Stimulated activated naive CD4-positive, alpha-beta T cell (primary cell): ENCODE data around the gene COIL.

Experiments used
- DNase-seq, 6 experiments: peaks; one replicate each; lab custom pipeline; 2025; lab: John Stamatoyannopoulos, UW

The COIL gene

DNA sequence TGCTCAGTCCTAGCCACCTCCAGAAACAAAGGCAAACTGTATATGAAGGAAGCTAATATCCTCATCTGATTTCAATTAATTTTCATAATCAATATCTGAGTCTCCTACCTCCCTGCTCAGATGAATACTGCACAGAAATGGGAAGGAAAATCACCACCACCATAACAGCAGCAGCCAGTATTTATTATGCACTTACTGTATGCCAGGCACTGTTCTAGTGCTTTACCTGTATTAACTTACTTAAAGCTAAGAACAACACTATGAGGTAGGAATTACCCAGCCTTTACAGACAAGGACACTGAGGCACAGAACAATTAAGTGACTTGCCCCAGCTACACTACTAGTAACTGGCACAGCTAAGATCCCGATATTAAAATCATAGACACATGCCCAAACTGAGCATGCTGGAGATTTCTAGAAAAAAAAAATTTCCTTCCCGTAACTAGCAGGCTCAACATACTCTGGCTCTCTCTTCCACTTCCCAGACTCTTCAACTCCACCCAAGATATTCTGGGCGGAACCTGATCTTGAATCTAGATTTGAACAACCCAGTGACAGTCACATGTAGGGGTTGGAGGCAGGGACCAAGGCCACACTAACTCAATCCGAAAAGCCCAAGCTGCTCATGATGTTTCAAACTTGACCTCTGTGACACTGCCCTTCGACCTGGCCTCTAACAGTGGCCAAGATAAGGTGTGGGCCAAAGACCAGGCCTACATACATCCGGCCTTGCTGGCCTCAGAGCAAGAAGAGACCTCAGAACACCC, 50.9 kb downstream of the COIL start:
- DNase-seq = no peak

DNA sequence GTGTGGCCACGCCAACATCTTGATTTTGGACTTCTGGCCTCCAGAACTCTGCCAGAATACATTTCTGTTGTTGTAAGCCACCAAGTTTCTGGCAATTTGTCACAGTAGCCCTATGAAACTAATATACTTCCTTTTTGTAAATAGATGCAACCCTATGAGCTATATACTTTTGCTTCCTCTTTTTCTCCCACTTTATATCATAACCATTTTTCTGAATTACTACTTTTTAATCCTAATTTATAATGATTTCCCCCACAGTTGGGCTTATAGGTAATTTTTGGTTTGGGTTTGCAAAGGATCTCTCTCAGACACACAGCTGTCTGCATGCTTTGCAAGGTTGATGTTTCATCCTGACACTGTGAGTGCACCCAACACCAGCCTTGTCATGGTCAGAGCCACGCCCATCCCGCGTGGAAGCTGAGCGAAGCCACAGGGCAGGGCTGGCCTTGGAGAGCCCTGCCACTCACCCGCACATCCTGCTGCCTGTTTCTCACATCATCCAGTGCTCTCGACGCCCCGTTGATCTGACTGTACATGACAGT, 52.8 kb downstream of the COIL start:
- DNase-seq = no peak

DNA sequence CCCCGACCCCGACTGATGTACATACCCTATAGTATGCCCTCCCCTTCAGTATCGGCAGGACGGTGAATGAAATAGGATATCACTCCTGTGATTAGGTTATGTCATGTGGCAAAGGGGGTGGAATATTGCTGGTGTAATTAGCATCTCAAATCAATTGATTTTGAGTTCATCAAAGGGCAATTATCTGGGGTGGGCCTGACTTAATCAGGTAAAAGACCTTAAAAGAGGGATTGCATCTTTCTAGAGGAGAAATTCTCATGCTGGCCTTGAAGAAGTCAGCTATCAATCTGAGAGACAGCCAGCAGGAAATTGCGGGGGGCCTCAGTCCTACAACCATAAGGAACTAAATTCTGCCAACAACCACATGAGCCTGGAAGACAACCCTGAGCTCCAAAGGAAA, 57.3 kb downstream of the COIL start:
- DNase-seq = no peak

DNA sequence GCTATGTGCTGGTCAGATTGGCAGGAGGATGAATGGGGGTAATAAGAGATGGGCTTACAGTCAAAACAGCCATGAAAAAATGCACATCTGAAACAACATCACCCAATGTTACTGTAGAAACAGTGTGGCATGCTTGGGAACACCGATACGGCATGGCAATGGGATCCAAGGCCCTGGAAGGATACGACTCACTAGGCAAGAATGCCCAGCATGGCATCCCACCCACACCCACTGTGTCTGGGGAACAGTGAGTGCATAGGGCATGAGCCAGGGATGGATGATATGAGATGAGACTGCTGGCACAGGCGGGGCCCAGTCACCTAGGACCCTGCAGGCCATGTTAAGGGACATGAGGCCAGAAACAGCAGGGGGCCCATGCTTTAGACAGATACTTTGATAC, 58.5 kb downstream of the COIL start:
- no peak for DNase-seq

DNA sequence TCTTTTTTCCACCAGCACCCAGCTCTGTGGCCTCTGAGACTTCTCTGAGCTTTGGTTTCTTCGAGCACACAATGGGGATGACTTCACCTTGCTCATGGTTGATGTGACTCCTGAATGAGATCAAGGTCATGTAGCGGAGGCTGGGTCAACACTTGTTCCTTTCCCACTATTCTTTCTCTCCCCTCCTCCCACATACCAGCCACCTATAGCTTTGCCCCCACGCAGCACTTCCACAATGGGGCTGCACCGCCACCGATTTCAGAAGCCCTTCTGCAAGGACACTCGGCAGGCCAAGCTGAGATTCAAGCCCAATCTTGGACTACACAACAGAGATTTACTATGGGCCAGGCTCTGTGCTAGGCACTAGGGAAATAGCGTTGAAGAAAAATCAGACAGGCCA, 61.4 kb downstream of the COIL start:
- no peak for DNase-seq

DNA sequence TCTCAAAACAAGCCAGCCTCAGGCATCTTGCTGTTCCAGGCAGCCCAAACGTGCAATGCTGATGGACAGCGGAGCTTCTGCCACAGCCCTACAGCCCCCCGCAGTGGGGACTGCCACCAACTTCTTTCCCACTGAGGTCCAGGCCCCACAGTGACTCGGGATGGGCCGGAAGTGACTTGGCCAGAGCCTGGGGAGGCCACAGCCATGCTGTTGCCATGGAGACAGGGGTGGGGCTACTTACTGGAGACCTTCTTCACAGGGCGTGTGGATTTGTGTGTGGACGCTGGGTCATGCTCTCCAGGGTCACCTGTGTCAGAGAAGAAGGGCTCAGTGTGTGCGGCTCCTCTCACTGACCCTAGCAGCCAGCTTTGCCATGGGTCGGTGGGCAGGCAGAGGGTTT, 62.0 kb downstream of the COIL start:
- DNase-seq = no peak

DNA sequence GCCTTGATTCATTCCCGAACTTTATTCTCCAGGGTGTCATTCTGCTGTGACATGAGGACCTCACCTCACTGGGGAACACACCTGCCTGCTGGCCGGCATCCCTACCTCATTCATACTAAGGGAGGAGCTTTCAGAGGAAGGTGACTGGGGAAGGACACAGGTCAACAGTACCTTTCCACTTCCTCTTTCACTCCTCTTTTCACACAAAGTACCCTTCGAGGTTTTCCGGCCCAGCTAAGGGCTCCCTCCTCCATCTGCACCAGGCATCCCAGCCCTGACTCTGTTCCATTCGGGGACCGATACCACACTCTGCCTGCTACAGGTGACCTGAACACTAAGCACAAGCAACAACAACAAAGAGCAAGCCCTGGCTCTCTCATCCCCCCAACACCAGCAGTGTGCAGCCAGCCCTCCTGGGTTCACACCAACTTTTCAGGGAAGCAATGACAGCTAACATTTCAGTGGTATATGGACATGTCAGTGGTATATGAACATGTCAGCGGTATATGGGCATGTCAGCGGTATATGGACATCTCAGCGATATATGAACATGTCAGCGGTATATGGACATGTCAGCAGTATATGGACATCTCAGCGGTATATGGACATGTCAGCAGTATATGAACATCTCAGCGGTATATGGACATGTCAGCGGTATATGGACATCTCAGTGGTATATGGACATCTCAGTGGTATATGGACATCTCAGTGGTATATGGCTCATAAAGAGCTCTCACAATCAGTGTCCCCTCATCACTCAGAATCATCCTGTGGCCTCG, 63.0 kb downstream of the COIL start:
- no peak for DNase-seq

DNA sequence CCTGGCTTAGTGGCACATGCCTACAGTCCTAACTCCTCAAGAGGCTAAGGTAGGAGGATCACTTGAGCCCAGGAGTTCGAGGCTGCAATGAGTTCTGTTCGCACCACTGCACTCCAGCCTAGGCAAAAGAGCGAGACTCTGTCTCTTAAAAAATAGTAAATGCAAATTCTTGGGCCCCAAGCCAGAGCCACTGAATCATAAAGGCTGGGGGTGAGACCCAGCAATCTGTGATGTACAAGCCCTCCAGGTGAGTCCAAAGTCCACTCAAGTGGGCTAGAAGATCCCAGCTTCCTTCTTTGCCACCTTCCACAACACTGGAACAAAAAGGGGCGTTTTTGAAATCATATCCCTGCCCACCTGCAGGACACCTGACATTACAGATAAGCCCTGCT, 63.9 kb downstream of the COIL start:
- no peak for DNase-seq

DNA sequence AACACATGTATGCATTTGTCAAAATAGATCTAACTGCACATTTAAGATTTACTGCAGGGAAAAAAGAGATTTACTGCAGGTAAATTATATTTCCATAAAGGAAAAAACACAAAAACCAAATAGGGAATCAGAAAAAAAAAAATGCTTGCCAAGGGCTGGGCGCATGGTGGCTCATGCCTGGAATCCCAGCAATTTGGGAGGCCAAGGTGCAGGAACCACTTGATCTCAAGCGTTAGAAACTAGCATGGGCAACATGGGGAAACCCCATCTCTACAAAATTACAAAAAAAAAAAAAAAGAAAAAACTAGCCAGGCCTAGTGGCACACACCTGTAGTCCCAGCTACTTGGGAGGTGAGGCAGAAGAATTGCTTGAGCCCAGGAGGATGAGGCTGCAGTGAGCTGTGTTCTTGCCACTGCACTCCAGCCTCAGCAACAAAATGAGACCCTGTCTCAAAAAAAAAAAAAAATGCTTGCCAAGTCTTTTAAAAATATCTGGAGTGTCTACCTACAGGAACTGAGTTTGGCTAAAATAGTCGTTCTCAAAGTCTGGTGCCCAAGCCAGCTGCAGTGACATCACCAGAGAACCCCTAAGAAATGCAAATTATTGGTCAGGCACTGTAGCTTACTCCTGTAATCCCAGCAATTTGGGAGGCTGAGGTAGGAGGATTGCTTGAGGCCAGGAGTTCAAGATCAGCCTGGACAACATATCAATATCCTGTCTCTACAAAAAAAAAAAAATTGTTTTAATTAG, 64.5 kb downstream of the COIL start:
- DNase-seq = no peak

DNA sequence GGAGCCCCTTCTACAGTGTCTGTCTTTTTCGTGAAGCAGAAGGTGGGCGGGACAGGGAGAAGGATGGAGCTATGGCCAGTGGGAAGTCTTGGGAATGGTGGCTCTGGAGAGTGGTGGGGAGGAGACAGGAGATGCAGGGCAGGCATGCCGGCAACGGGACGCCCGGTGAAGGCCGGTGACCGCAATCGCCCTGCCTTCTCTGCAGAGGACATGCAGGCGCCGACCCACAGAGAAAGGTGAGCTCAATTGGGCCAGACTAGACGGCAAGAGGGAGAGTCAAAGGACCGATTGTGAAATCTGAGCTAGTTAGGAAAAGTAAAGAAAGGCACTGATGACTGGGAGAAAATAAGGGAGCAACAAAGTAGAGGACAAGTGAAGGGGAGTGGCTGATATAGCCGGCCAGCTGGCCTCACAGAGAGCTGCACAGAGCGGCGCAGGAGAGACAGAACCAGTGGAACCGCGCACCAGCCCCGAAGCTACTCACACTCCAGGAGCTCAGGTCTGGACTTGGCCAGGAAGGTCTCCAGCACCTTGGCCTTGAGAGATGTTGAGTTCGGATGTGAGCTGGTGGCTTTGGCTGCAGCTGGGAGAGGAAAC, 65.9 kb downstream of the COIL start:
- DNase-seq = no peak

DNA sequence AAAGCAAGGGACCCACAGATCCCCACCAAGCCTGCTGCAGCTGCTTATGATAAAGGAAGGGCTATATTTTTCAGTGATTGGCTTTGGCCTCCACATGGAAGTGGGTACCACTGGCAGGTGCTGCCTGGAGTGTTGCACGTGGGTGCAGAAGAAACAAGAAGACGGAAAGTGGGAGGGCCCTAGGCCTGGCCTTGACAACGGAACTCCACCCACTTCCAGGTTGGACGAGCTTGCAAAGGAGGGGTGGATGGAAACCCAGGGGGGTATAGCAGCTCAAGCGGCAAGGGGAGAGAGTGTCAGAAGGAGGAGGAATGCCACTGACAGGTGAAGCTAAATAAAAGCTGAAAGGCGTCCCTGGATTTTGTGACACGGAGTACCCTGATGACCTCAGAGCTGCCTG, 67.3 kb downstream of the COIL start:
- no peak for DNase-seq

DNA sequence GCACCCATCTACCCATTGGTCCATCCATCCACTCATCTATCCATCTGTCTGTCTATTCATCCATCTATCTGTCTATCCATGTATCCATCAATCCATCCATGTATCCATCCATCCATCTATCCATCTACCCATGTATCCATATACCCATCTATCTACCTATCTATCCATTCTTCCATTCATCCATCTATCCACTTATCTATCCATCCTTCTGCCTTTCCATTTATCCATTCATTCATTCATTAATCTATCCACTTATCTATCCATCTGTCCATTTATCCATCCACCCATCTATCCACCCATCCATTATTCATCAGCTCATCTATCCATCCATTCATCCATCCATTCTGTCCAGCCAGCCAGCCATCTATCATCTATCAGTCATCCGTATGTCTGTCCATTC, 68.5 kb downstream of the COIL start:
- no peak for DNase-seq

DNA sequence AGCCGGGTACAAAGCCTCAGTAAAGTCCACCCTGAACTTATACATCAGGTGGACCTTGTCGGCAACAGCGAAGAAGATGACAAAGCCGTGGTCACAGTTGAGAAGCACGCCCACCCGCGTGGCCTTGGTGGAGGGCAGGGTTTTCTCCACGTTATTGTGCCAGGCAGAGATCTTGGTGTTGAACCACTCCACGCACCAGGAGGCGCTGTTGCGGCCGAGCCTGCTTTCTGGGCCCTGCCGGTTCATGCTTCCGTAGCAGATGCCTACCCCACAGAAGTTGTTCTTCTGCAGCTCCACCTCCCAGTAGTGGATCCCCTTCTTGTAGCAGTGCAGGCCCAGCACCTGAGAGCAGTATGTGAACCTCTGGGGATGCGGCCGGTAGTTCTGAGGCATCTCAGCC, 69.1 kb downstream of the COIL start:
- peak; percentile 21 to 56 (median 36) for DNase-seq

DNA sequence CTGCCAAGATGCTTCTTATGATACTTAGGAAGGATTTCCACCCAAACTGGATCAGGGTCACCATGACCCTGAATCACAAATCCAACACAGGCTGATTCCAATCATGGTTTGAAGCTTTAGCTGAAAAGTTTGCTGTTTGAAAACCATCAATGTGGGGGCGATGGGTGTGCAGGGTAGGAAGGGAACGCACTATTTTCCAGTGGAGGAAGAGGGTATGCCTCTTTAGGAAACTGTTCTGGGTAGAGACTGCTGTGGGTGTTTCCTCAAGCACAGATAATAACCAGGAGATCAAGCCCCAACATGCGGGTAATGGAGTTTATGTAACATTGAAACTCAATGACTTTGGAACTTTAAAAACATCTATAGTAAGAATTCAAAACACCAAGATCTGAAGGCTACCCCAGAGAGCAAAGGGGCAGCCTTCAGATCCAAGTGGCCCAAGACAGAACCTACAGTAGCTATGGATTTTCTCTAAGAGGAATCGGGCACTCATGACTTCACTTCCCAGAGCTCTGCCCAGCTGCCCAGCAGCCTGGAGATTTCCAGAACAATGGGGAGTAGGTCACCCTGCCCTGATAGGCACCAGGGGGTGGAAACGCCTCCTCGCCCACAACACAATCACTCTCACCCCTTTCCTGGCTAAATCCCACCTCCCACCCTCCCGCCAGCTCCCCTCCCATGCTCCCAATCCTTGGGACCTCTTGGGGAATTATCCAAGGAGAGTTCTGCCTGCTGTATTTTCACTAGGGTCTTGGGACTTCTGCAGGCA, 69.8 kb downstream of the COIL start:
- no peak for DNase-seq

DNA sequence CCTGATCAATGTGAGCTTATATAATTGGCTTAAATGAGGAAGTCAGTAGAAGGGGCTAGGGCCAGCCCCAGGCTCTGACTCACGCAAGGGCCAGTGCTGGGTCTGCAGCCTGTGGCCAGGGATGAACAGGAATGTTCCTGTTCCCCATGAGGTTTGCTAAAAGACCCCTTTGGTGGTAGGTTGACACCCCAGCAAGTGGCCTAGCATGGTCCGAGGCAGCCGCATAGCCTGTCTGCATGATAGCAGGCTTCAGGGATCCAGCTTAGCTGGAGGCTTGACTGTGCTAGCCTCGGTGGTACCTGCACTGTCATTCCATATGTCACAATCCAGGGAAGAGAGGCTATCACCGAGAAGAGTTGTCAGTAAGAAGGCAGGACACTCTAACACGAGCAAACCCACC, 70.5 kb downstream of the COIL start:
- no peak for DNase-seq
